CD4-positive, alpha-beta T cell treated with Interleukin-4 for 4 hours (primary cell): ENCODE data around the gene IGSF23.
"Not testable (repeated sequence)": the region's sequence is repeated elsewhere in the genome, so short reads cannot be mapped to it uniquely, and the experiment has no call there.

Experiments
- DNase-seq: peaks from one replicate; pipeline ENCODE4 v3.0.0-alpha.2; 2020

Gene IGSF23

GRCh38 chr19:44670027-44670426, 56.7 kb downstream of the IGSF23 start:
- not testable (repeated sequence) for DNase-seq

- no peak for DNase-seq
These were observed 58.0 kb downstream of the IGSF23 start, which contains the start of gene CEACAM19 for GRCh38 chr19:44671400-44671799. TSS of gene CEACAM19 (plus strand) at chr19:44671482. CDS start at chr19:44671932, 450 bp downstream.

- no peak for DNase-seq
These were observed 58.9 kb downstream of the IGSF23 start for GRCh38 chr19:44672226-44672625.

GRCh38 chr19:44673510-44673909, 60.1 kb downstream of the IGSF23 start:
- DNase-seq, result no peak

- DNase-seq, result no peak
These were observed 62.2 kb downstream of the IGSF23 start for GRCh38 chr19:44675521-44675920.

- no peak for DNase-seq
These were observed 63.9 kb downstream of the IGSF23 start for GRCh38 chr19:44677019-44677811.

GRCh38 chr19:44680536-44680935, 67.2 kb downstream of the IGSF23 start:
- DNase-seq, result no peak

GRCh38 chr19:44681992-44682790, 68.8 kb downstream of the IGSF23 start:
- DNase-seq, result no peak

- no peak for DNase-seq
These were observed 69.4 kb downstream of the IGSF23 start for GRCh38 chr19:44682807-44683206.

- DNase-seq, result no peak
These were observed 70.3 kb downstream of the IGSF23 start for GRCh38 chr19:44683434-44684210.

- not testable (repeated sequence) for DNase-seq
These were observed 71.0 kb downstream of the IGSF23 start for GRCh38 chr19:44684396-44684795.

GRCh38 chr19:44684892-44685863, 71.8 kb downstream of the IGSF23 start:
- peak; percentile 7 for DNase-seq

- peak; percentile 6 for DNase-seq
These were observed 72.5 kb downstream of the IGSF23 start for GRCh38 chr19:44685877-44686276.
